ENCODE data around the gene NXT1.
"Not testable (repeated sequence)": the region's sequence is repeated elsewhere in the genome, so short reads cannot be mapped to it uniquely, and the experiment has no call there.

NXT1 gene

DNA sequence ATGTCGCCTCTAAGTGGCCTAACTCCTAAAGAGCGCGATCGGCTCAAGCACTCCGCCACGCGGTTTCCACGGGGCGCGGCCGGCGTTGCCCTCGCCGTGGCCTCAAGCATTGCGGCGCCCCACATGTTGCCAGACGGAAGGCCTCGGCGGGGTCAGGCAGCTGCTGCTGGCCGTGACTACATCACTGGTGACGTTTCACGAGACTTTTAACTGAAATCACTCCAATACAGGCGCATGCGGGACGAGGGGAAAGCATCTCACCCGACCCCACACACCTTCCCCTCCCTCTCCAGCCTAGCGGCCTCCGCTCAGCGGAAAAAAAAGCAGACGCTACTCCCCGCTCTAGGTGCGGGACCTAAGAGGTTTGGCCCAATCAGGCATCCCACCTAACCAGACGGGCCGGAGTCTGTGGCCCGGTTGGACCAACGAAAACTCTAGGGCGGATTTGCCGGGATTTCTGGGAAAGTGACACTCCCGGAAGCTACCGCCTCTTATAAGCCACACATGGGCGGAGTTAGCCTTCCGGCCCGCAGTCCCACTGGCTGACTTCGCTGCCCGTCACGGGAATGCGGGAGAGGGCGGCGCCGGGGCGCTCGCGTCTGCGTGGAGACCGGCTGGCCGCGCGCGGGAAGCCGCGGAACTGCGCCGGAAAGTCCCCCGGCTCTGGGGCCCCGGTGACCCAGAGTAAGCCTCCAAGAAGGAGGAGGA is at the start of gene NXT1:
Gene NXT1, plus strand, starts transcription at position 596 of the 708 bp plus-strand sequence. CDS start 3,251 bp downstream, outside the sequence.
- H3K4me3 ChIP-seq (ENCODE audit: low read depth, low read length): peak within 1 kb of the TSS; percentile 93
- H3K4me1 ChIP-seq (ENCODE audit: control insufficient read depth, insufficient read depth, low read length): peaks cover 12% of the 10 kb centered on the region
- no peaks in the 10 kb centered on the region for H3K27me3 ChIP-seq (ENCODE audit: control insufficient read depth, insufficient read depth, low read length)
- peaks cover 6% of the 10 kb centered on the region for H3K36me3 ChIP-seq (ENCODE audit: control insufficient read depth, insufficient read depth, low read length)
- H3K9me3 ChIP-seq (ENCODE audit: control insufficient read depth, insufficient read depth, low read length): no peaks in the 10 kb centered on the region
- peak within 1 kb of the TSS; percentile 76 for H3K9ac ChIP-seq (ENCODE audit: low read depth, low read length)

DNA sequence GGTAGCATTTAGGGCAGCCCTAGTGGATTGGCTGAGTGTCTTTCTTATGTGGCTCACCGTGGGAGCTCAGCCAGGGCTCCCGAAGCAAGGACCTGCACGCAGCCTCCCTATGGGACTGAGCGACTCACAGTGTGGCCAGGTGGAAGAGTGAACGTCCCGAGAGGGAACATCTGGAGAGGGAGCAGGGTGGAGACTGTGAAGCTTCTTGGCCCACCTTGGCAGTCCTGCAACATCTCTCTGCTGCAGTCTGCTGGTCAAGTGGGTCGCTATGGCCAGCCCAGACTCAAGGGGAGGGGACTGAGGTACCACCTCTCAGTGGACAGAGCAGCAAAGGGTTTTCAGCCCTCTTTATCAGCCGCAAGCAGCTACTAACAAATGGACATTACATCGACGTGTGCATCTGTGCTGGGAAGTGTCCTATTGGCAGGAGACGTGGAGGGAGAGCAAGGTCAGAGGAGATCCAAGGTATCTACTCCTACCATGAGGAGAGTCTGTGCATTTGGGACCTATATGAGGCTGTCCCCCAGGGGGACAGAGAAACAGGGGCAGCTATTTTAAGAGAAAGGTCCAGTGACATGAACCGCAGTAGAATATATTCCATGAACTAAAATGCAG is 49.0 kb upstream of the NXT1 start:
- H3K9me3 ChIP-seq (ENCODE audit: control insufficient read depth, insufficient read depth, low read length): no peaks in the 10 kb centered on the region
- no peak overlapping the region for H3K9ac ChIP-seq (ENCODE audit: low read depth, low read length)
- no peak overlapping the region for H3K4me3 ChIP-seq (ENCODE audit: low read depth, low read length)
- no peaks in the 10 kb centered on the region for H3K4me1 ChIP-seq (ENCODE audit: control insufficient read depth, insufficient read depth, low read length)
- no peaks in the 10 kb centered on the region for H3K27me3 ChIP-seq (ENCODE audit: control insufficient read depth, insufficient read depth, low read length)
- no peaks in the 10 kb centered on the region for H3K36me3 ChIP-seq (ENCODE audit: control insufficient read depth, insufficient read depth, low read length)

DNA sequence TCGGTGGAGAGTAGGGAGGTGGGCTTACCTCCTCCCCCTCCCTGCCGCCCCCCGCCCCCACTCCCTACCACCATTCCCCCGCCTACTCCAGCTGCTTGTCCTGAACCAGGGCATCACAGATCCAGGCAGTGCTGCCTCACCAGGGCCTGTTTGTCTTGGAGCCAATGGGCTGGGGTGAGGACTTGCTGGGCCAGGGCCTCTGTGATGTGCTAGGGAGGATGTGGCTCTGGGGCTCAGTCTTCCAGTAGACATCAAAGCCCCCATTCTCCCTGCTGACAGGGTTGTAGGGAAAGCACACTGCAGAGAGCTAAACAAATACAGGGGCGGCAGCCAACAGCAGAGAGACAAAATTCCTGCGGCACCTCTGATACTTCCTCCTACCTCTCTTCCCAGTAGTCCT is 48.2 kb upstream of the NXT1 start:
- H3K4me3 ChIP-seq (ENCODE audit: low read depth, low read length): no peak overlapping the region
- H3K9me3 ChIP-seq (ENCODE audit: control insufficient read depth, insufficient read depth, low read length): no peaks in the 10 kb centered on the region
- no peak overlapping the region for H3K9ac ChIP-seq (ENCODE audit: low read depth, low read length)
- no peaks in the 10 kb centered on the region for H3K4me1 ChIP-seq (ENCODE audit: control insufficient read depth, insufficient read depth, low read length)
- no peaks in the 10 kb centered on the region for H3K27me3 ChIP-seq (ENCODE audit: control insufficient read depth, insufficient read depth, low read length)
- no peaks in the 10 kb centered on the region for H3K36me3 ChIP-seq (ENCODE audit: control insufficient read depth, insufficient read depth, low read length)

DNA sequence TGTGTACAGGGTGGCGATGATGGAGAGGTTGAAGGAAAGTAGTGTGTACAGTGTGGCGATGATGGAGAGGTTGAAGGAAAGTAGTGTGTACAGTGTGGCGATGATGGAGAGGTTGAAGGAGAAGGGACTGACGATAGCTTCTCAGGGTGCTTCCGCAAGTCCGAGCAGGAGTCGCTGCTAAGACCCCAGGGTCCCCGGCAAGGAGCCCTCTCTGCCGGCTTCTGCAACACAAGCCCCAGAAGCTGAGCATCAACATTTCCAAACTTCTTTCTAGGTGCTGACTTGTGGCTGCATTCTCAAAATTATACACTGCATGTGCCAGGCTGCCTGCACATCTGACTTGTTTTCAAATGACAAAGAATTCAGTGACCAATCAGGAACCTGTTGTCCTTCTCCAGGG is 47.8 kb upstream of the NXT1 start:
- no peaks in the 10 kb centered on the region for H3K9me3 ChIP-seq (ENCODE audit: control insufficient read depth, insufficient read depth, low read length)
- H3K4me3 ChIP-seq (ENCODE audit: low read depth, low read length): no peak overlapping the region
- no peaks in the 10 kb centered on the region for H3K27me3 ChIP-seq (ENCODE audit: control insufficient read depth, insufficient read depth, low read length)
- H3K9ac ChIP-seq (ENCODE audit: low read depth, low read length): no peak overlapping the region
- no peaks in the 10 kb centered on the region for H3K4me1 ChIP-seq (ENCODE audit: control insufficient read depth, insufficient read depth, low read length)
- no peaks in the 10 kb centered on the region for H3K36me3 ChIP-seq (ENCODE audit: control insufficient read depth, insufficient read depth, low read length)

DNA sequence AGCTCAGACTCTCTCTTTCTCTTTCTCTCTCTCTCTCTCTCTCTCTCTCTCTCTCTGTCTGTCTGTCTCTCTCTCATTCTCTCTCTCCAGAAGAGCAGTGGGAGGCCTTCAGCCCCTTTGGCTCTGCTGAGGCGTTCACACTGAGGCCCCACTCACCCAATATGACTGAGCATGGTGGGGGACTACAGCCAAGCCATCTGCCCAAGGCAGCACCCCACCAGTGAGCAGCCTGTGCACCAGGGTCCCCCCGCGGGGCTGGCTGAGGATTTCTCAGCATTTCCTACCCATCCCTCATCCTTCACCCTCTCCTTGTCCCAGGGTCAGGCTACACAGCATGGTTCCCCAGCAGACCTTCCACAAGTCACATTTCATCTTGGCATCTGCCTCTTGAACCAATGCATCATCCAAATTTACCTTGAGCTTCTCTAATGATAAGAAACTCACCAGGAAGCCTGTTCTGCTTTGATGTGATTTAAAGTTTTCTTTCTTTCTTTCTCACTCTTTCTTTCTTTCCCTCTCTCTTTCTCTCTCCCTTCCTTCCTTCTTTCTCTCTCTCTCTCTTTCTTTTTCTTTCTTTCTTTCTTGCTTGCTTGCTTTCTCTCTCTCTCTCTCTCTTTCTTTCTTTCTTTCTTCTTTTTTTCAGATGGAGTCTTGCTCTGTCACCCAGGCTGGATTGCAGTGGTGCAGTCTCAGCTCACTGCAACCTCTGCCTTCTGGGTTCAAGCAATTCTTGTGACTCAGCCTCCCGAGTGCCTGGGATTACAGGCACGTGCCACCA is 47.1 kb upstream of the NXT1 start:
- no peaks in the 10 kb centered on the region for H3K36me3 ChIP-seq (ENCODE audit: control insufficient read depth, insufficient read depth, low read length)
- H3K27me3 ChIP-seq (ENCODE audit: control insufficient read depth, insufficient read depth, low read length): no peaks in the 10 kb centered on the region
- H3K4me1 ChIP-seq (ENCODE audit: control insufficient read depth, insufficient read depth, low read length): no peaks in the 10 kb centered on the region
- H3K9me3 ChIP-seq (ENCODE audit: control insufficient read depth, insufficient read depth, low read length): no peaks in the 10 kb centered on the region
- H3K4me3 ChIP-seq (ENCODE audit: low read depth, low read length): no peak overlapping the region
- no peak overlapping the region for H3K9ac ChIP-seq (ENCODE audit: low read depth, low read length)

DNA sequence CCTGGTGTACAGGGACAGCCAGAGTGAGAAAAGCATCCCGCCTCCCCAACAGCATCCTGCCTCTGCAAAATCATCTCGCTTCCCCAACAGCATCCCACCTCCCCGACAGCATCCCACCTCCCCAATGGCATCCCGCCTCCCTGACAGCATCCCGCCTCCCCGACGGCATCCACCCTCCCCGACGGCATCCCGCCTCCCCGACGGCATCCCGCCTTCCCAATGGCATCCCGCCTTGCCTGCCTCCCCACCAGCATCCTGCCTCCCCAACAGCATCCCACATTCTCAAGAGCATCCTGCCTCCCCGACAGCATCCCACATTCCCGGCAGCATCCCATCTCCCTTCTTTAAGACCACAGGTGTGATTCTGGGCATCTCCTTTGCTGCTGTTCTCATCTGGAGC is 46.0 kb upstream of the NXT1 start:
- Histone ChIP-seq H3K4me1 (ENCODE audit: control insufficient read depth, insufficient read depth, low read length) (no peaks in the 10 kb centered on the region), H3K9ac (ENCODE audit: low read depth, low read length) (no peak overlapping the region), H3K36me3 (ENCODE audit: control insufficient read depth, insufficient read depth, low read length) (no peaks in the 10 kb centered on the region), H3K9me3 (ENCODE audit: control insufficient read depth, insufficient read depth, low read length) (no peaks in the 10 kb centered on the region), H3K27me3 (ENCODE audit: control insufficient read depth, insufficient read depth, low read length) (no peaks in the 10 kb centered on the region), H3K4me3 (ENCODE audit: low read depth, low read length) (no peak overlapping the region)

DNA sequence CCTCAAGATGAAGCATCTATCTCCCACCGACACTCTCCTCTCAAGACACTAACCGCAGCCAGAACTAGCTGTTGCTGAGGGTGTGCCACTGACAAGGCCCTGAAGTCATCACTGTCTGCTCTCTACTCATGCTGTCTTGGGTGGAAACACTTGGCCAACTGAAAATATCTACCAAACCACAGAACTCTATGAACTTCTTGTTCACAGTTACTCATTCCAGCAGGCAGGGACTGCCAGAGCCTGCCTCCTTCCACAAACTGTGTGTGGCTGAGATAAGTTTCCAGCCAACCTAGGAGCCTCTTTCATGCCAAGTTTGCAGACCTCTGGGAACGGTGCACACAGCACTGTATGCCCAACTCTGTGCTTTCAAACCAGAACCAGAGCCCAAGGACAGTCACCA is 45.5 kb upstream of the NXT1 start:
- H3K9me3 ChIP-seq (ENCODE audit: control insufficient read depth, insufficient read depth, low read length): no peaks in the 10 kb centered on the region
- H3K9ac ChIP-seq (ENCODE audit: low read depth, low read length): no peak overlapping the region
- H3K27me3 ChIP-seq (ENCODE audit: control insufficient read depth, insufficient read depth, low read length): no peaks in the 10 kb centered on the region
- no peak overlapping the region for H3K4me3 ChIP-seq (ENCODE audit: low read depth, low read length)
- H3K4me1 ChIP-seq (ENCODE audit: control insufficient read depth, insufficient read depth, low read length): no peaks in the 10 kb centered on the region
- no peaks in the 10 kb centered on the region for H3K36me3 ChIP-seq (ENCODE audit: control insufficient read depth, insufficient read depth, low read length)

DNA sequence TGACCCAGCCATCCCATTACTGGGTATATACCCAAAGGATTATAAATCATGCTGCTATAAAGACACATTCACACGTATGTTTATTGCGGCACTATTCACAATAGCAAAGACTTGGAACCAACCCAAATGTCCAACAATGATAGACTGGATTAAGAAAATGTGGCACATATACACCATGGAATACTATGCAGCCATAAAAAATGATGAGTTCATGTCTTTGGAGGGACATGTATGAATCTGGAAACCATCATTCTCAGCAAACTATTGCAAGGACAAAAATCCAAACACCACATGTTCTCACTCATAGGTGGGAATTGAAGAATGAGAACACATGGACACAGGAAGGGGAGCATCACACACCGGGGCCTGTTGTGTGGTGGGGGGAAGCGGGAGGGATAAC is 43.2 kb upstream of the NXT1 start:
- not testable (repeated sequence) for H3K36me3 ChIP-seq (ENCODE audit: control insufficient read depth, insufficient read depth, low read length); H3K4me3 ChIP-seq (ENCODE audit: low read depth, low read length); H3K9me3 ChIP-seq (ENCODE audit: control insufficient read depth, insufficient read depth, low read length); H3K4me1 ChIP-seq (ENCODE audit: control insufficient read depth, insufficient read depth, low read length); H3K27me3 ChIP-seq (ENCODE audit: control insufficient read depth, insufficient read depth, low read length); H3K9ac ChIP-seq (ENCODE audit: low read depth, low read length)

DNA sequence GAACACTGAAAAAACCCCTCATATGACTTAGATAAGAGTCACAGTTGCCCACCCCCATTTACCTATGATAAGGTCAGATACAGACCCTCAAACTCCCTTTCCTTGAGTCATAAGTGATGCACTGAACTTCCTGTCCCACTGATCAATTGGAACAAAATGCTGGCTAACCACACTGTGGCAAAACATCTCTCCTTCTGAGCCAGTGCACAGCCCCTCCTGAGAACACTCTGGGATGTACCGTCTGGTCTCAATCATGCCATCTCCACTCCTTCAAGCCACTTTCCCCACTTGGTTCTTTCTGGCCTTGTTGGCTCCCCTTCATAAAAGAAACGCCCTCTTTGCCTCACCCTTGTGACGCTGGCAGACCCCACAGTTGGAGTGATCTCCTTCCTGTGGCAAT is 42.6 kb upstream of the NXT1 start:
- H3K9ac ChIP-seq (ENCODE audit: low read depth, low read length): no peak overlapping the region
- H3K9me3 ChIP-seq (ENCODE audit: control insufficient read depth, insufficient read depth, low read length): no peaks in the 10 kb centered on the region
- no peak overlapping the region for H3K4me3 ChIP-seq (ENCODE audit: low read depth, low read length)
- H3K27me3 ChIP-seq (ENCODE audit: control insufficient read depth, insufficient read depth, low read length): no peaks in the 10 kb centered on the region
- H3K4me1 ChIP-seq (ENCODE audit: control insufficient read depth, insufficient read depth, low read length): no peaks in the 10 kb centered on the region
- no peaks in the 10 kb centered on the region for H3K36me3 ChIP-seq (ENCODE audit: control insufficient read depth, insufficient read depth, low read length)

DNA sequence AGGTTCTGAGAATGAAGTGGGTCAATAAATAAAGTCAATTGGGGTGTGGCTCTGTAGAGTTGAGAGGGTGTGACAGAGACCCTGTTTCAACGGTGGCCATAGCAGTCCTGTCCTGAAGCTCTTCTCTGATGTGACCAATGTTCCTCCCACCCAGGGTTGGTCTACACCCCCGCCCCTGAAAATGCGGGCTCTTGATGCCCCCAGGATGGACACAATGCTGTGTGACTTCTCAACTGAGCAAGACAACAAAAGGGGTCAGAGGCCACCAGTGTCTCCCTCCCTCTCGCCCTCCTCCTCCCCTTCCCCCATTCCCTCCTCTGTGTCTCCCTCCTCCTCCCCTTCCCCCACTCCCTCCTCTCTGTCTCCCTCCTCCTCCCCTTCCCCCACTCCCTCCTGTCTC is 41.7 kb upstream of the NXT1 start:
- H3K9ac ChIP-seq (ENCODE audit: low read depth, low read length): no peak overlapping the region
- H3K4me1 ChIP-seq (ENCODE audit: control insufficient read depth, insufficient read depth, low read length): no peaks in the 10 kb centered on the region
- no peak overlapping the region for H3K4me3 ChIP-seq (ENCODE audit: low read depth, low read length)
- no peaks in the 10 kb centered on the region for H3K9me3 ChIP-seq (ENCODE audit: control insufficient read depth, insufficient read depth, low read length)
- H3K27me3 ChIP-seq (ENCODE audit: control insufficient read depth, insufficient read depth, low read length): no peaks in the 10 kb centered on the region
- no peaks in the 10 kb centered on the region for H3K36me3 ChIP-seq (ENCODE audit: control insufficient read depth, insufficient read depth, low read length)

DNA sequence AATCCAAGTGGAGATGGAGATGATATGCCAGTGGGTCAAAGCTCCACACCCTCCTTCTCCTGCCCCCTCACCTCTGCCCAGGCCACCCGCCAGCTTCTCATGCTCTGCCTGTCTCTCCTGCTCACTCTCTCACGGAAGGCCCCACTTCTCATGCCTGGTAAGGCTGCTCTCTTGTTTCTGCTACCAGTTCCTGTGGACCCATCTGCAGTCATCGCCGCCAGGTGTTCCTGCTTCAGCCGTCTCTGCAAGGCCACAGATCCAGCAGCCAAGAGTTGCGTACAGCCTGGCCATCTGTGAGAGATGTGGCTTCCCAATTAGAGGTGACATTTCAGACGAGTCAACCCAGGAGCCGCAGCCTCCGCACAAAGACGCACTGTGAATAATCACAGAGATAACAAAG is 40.8 kb upstream of the NXT1 start:
- H3K4me3 ChIP-seq (ENCODE audit: low read depth, low read length): no peak overlapping the region
- H3K9me3 ChIP-seq (ENCODE audit: control insufficient read depth, insufficient read depth, low read length): no peaks in the 10 kb centered on the region
- no peaks in the 10 kb centered on the region for H3K4me1 ChIP-seq (ENCODE audit: control insufficient read depth, insufficient read depth, low read length)
- H3K9ac ChIP-seq (ENCODE audit: low read depth, low read length): no peak overlapping the region
- H3K36me3 ChIP-seq (ENCODE audit: control insufficient read depth, insufficient read depth, low read length): no peaks in the 10 kb centered on the region
- H3K27me3 ChIP-seq (ENCODE audit: control insufficient read depth, insufficient read depth, low read length): no peaks in the 10 kb centered on the region

All from iPS-15b (cell line).